Measurements from ENCODE around the gene ADGRG1. TPM values are rescaled to one million over a fixed set of nuclear protein-coding genes. Genes with fewer than 3 reads are reported as not detected.

The ADGRG1 gene
- total and polyA plus RNA-seq, 2 experiments from 2014 or later, result 45.9 to 58.0 TPM

- Histone ChIP-seq H3K4me2 (no peak within 1 kb of the TSS), H2AFZ (no peak within 1 kb of the TSS), H3K27me3 (no peaks in the 10 kb centered on the region), H3K9me3 (ENCODE audit: low read depth) (no peaks in the 10 kb centered on the region), H3K27ac (no peak within 1 kb of the TSS), H3K9me2 (replicated peaks; ENCODE audit: insufficient read depth) (no peaks in the 10 kb centered on the region), H3K4me3 (no peak within 1 kb of the TSS), H3K79me2 (no peaks in the 10 kb centered on the region), H3K4me1 (ENCODE audit: insufficient read depth) (no peaks in the 10 kb centered on the region), H3K36me3 (replicated peaks; ENCODE audit: insufficient read depth, low read depth) (no peaks in the 10 kb centered on the region), H4K20me1 (ENCODE audit: insufficient read depth, poor library complexity, severe bottlenecking) (no peaks in the 10 kb centered on the region)
- WGBS (ENCODE audit: low lambda C conversion rate, missing lambda C conversion rate), result 92% methylated on average over 11 of the region's 11 CpGs
- TF ChIP-seq EZH2 (IDR thresholded peaks at IDR 0.05; ENCODE audit: borderline replicate concordance), result no peak
- no peak for TF ChIP-seq EZH2phosphoT487 (IDR thresholded peaks at IDR 0.05; ENCODE audit: low read depth, severe bottlenecking, unreplicated experiment)
- TF ChIP-seq CTCF (IDR thresholded peaks at IDR 0.05; ENCODE audit: poor library complexity), result no peak
- DNase-seq (ENCODE audit: low spot score), result no peak
Measured at GRCh38 chr16:57668263-57668571, 39.8 kb downstream of the ADGRG1 start, which contains the start of gene ADGRG3. TSS of gene ADGRG3 (plus strand) at chr16:57668306. CDS start at chr16:57668348, 42 bp downstream.

- Histone ChIP-seq H3K9me3 (ENCODE audit: low read depth) (no peaks in the 10 kb centered on the region), H3K9me2 (replicated peaks; ENCODE audit: insufficient read depth) (no peaks in the 10 kb centered on the region), H3K4me1 (ENCODE audit: insufficient read depth) (no peaks in the 10 kb centered on the region), H3K36me3 (replicated peaks; ENCODE audit: insufficient read depth, low read depth) (no peaks in the 10 kb centered on the region), H3K4me3 (no peak overlapping the region), H3K79me2 (no peaks in the 10 kb centered on the region), H3K27ac (no peak overlapping the region), H4K20me1 (ENCODE audit: insufficient read depth, poor library complexity, severe bottlenecking) (no peaks in the 10 kb centered on the region), H3K4me2 (no peak overlapping the region), H2AFZ (no peak overlapping the region), H3K27me3 (no peaks in the 10 kb centered on the region)
- WGBS (ENCODE audit: low lambda C conversion rate, missing lambda C conversion rate), result 96% methylated on average over 19 of the region's 20 CpGs
- TF ChIP-seq EZH2 (IDR thresholded peaks at IDR 0.05; ENCODE audit: borderline replicate concordance) (no peak), CTCF (IDR thresholded peaks at IDR 0.05; ENCODE audit: poor library complexity) (no peak), EZH2phosphoT487 (IDR thresholded peaks at IDR 0.05; ENCODE audit: low read depth, severe bottlenecking, unreplicated experiment) (no peak)
- DNase-seq (ENCODE audit: low spot score), result no peak
Measured at GRCh38 chr16:57668630-57669475, 40.4 kb downstream of the ADGRG1 start.

- no peaks in the 10 kb centered on the region for H3K9me3 ChIP-seq (ENCODE audit: low read depth)
- H2AFZ ChIP-seq, result no peak overlapping the region
- TF ChIP-seq EZH2phosphoT487 (IDR thresholded peaks at IDR 0.05; ENCODE audit: low read depth, severe bottlenecking, unreplicated experiment) (no peak), CTCF (IDR thresholded peaks at IDR 0.05; ENCODE audit: poor library complexity) (no peak), EZH2 (IDR thresholded peaks at IDR 0.05; ENCODE audit: borderline replicate concordance) (no peak)
- DNase-seq (ENCODE audit: low spot score), result no peak
- H3K36me3 ChIP-seq (replicated peaks; ENCODE audit: insufficient read depth, low read depth), result no peaks in the 10 kb centered on the region
- H3K4me2 ChIP-seq, result no peak overlapping the region
- no peak overlapping the region for H3K27ac ChIP-seq
- 93% methylated on average over 12 of the region's 12 CpGs for WGBS (ENCODE audit: low lambda C conversion rate, missing lambda C conversion rate)
- no peaks in the 10 kb centered on the region for H3K9me2 ChIP-seq (replicated peaks; ENCODE audit: insufficient read depth)
- H4K20me1 ChIP-seq (ENCODE audit: insufficient read depth, poor library complexity, severe bottlenecking), result no peaks in the 10 kb centered on the region
- H3K4me1 ChIP-seq (ENCODE audit: insufficient read depth), result no peaks in the 10 kb centered on the region
- H3K27me3 ChIP-seq, result no peaks in the 10 kb centered on the region
- H3K79me2 ChIP-seq, result no peaks in the 10 kb centered on the region
- no peak overlapping the region for H3K4me3 ChIP-seq
Measured at GRCh38 chr16:57669476-57670162, 41.2 kb downstream of the ADGRG1 start.
